Astrocyte of the spinal cord (primary cell): Measurements from ENCODE around the gene CASP8.

ENCODE experiments used
- DNase-seq: peaks from one replicate; pipeline ENCODE4 v3.0.0; 2011; ENCODE audit warnings: low read depth, low spot score
- H3K4me3 ChIP-seq: 2 replicates; pipeline ENCODE4 v1.5.1; 2011; ENCODE audit warnings: low read depth, mild to moderate bottlenecking, low read length, moderate library complexity
- CTCF ChIP-seq: IDR thresholded peaks from 2 replicates; pipeline ENCODE4 v1.5.1; 2012; ENCODE audit warnings: low read depth, mild to moderate bottlenecking, low read length, inconsistent platforms
- in situ Hi-C: cut with HindIII; loops from 2 replicates; pipeline ENCODE4 v1.10.0; 2017; ENCODE audit warnings: low sequenced_read_pairs

Gene CASP8

GRCh38 chr2:201261906-201262305 lies 1.6 kb downstream of the CASP8 start:
- in situ Hi-C loops: no loop called here
- no peak overlapping the region for H3K4me3 ChIP-seq
- TF ChIP-seq CTCF: no peak
- no peak for DNase-seq

GRCh38 chr2:201262718-201263117 lies 2.4 kb downstream of the CASP8 start:
- H3K4me3 ChIP-seq: no peak overlapping the region
- in situ Hi-C loops: no loop called here
- DNase-seq: no peak
- TF ChIP-seq CTCF: no peak

GRCh38 chr2:201263779-201264178 lies 3.4 kb downstream of the CASP8 start:
- H3K4me3 ChIP-seq: no peak overlapping the region
- in situ Hi-C loops: no loop called here
- TF ChIP-seq CTCF: no peak
- no peak for DNase-seq

- TF ChIP-seq CTCF: no peak
- in situ Hi-C loops: no loop called here
- no peak overlapping the region for H3K4me3 ChIP-seq
- no peak for DNase-seq
These were observed 4.3 kb downstream of the CASP8 start for GRCh38 chr2:201264472-201265173.

- TF ChIP-seq CTCF: no peak
- in situ Hi-C loops: no loop called here
- no peak for DNase-seq
- no peak overlapping the region for H3K4me3 ChIP-seq
These were observed 6.3 kb downstream of the CASP8 start for GRCh38 chr2:201266629-201267028.

GRCh38 chr2:201267278-201268030 lies 7.1 kb downstream of the CASP8 start:
- DNase-seq: no peak
- in situ Hi-C loops: no loop called here
- no peak overlapping the region for H3K4me3 ChIP-seq
- no peak for TF ChIP-seq CTCF
